HG02981 (cell line): ENCODE measurements around the gene ANKRD11.
A peak's percentile ranks its signal among the peaks of the same experiment; 100 is the strongest.

ENCODE experiments used
- ATAC-seq: cut with Tn5 transposase; IDR thresholded peaks from one replicate; pipeline ENCODE4 v1.9.1; 2021; ENCODE audit warnings: mild to moderate bottlenecking, moderate library complexity; ENCODE audit not compliant: unreplicated experiment

Gene ANKRD11

DNA sequence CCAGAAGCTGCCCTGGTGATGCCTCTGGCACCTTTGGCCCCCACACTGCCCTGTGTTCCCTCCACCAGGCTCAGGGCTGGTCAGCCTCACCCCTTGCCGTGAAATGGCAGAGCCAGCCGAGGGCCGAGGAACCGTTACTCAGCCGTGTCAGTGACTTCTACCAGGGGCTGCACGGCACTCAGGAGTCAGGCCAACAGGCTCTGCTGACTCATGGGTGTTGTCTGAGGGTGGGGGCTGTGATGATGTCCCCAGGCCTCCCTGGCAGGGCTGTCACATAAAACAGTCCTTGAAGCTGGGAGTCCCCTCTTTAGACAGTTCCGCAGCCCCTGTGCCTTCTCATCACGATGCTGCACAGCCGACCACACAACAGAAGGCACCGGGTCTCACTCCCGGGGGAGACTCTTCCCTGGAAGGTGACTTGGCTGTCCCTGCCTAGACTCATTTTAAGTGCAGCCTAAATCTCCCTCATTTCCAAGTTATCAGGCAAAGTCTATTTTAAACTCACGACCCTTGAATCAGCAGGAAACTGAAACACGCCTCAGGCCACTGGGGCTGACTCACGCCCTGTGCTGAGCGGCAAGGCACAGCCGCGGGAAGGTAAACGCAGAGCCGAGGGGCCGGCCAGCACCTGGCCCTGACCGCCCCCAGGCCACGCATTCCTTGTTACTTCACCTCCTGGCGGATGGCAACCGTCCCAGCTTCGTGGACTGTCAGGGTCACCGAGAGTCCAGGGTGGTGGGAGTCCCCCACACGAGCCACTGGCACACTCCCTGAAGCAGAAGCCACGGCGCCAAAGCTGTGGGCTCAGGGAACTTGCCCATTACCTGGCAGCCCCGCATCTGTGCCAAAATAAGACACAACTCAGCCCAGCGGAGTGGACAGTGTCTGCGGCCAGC, 170.2 kb downstream of the ANKRD11 start:
- ATAC-seq, result no peak

DNA sequence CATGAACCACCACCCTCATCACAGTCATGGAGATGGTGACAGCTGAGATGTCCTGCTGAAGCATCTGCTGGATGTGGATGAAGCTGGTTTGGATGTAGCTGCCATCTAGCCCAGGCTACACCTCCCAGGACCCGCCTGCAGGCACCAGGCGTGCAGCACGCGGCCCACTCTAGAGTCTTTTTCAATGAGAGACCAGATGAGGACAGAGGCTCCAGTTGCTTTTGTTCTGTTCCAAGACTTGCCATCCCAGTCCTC, 170.8 kb downstream of the ANKRD11 start:
- no peak for ATAC-seq

DNA sequence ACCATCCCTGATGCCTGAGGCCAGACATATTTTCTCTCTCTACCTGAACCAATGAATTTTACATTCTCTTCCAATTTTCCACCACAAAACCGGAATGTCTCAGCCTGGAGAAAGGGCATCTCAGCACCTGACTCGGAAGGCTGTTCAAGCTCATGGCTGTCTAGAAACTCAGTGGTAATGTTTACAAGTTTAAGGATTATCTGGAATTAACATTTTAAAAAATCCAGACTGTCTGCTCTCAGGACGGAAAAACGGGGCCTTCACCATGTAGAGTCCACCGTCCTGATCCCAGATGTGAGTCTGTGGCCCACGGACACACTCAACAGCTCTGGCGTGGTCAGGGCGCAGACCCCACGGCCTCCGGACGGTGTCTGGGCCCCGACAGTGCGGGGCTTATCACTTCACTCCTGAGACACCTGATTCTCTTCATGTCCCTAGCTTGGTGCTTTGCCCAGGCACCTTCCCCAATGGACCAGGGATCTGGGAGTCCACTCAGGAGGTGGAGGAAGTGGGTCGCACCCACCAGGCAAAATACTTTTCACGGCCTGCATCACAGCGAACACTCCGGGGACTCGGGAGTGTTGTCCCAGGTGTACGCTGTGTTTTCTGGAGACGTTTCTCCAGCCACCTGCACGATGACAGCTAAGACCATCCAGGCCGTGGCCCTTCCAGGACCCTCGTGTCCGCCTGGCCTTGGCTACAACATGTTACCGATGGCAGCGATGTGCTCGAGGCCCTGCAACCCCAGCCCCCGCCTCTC, 171.3 kb downstream of the ANKRD11 start:
- ATAC-seq, result no peak

DNA sequence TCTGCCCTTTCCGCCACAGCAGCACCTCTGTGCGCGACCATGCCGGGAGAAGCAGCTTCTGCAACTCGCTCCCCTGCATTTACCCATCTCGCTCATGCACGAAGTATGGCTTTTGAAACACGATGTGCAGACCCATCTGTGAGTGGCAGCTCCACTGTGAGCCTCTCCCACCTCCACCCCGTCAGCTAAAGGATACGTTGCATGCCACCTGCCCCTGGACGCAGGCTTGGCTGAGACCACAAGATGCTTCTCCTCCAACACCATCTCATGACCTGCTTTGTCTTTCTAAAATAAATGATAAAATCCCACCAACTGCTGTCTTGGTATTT, 172.0 kb downstream of the ANKRD11 start:
- no peak for ATAC-seq

DNA sequence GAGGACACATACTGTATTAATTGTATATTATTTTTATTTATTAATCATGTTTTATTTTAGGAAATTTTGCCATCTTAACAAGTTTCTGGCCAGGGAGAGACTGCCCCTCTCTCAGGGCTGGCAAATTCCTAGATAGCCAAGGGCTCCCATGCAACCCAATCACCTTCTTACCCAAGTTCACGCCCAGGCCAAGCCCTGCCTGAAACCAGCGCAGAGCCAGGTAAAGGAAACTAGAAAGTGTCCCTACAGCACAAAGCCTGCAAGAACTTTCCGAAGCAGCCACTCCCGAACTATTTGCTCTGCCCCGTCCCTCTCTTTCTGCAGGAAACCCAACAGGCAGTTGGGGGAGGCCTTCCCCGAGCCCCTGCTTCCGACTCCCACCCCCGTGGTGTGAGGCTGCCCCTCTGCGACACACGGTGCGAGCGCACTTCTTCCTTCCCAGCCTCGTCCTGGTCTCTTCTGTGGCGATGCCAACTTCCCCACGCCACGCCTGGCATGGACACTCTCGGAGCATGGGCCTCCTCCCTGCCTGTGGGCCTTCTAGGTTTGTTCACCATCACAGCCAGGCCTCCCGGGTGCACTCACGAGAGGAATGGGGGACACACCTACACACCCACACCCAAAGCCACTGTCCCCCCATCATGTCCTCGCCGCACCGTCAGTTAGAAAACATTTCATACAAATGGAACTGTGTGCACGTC, 172.5 kb downstream of the ANKRD11 start:
- ATAC-seq, result no peak

DNA sequence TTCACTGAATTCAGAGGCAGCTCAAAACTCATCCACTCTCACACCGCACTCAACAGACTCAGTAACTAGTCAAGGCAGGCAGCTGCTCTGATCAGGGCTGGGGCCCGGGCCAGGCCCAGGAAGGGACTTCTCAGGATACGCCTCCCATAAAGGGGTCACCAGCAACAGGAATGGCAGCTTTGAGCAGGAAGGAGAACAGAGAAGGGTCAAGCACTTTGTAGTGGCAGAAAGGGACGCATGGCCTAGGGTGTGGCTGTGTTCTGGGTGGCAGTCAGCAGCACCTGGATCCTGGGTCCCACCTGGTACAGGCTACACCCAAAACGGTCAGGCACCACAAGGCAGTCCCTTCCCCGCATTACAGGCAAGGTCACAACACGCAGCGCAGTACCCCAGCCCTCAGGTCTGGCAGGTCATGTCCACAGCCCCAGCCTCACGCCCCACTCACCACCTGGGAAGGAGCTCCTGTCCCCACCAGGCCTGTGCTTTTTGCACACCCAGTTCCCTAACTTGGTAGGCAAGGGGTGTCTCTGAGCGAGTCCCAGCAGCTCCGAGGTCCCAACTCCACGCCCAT, 173.2 kb downstream of the ANKRD11 start:
- no peak for ATAC-seq

DNA sequence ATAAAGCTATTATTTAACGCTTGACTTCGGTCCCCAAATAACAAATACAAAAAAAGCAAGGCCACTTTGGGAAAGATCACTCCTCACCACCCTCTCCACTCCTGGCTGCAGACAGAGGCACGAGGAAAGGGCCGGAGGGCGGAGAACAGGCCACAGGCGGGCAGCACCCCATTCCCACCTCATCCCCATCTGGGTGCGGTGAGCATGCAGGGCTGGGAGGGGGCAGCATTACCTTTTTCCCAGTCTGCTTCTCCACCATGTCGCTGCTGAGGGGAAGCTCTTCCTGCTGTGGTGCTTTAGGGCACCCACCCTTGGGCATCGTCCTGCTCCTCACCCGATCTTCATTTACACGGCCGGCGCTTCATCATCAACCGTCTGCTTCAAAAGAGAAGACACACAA, 173.7 kb downstream of the ANKRD11 start:
- ATAC-seq, result no peak

DNA sequence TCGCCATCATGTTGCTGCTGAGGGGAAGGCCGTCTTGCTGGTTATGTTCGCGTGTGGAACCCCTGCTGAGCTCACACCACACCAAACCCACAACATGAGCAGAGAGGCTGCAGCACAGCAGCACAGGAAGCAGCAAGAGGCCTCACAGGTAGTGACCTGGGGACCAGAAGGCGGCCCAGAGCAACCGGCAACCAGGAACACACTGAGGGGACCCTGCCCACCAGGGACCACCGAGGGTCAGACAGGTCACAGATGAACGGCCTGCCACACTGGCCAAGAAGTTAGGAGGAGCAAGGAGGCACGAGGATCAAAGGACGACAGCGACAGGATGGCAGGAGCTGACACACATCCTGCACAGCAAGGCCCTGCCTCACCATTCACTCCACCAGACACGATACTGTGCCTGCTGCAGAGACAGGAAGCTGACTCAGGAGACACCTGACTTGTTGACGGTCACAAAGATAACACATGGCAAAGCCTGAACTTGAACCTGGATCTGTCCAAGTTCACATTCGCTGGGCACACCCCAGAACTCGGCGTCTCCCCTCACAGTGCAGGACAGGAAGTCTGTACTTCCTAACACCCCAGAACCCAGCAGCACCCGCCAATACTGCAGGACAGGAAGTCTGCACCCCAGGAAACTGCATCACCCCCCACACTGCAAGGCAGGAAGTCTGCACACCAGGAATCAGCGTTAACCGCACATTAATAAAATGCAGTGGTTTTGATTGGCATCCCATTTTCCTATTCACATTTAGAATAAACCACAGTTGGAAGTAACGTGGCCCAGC, 174.4 kb downstream of the ANKRD11 start:
- peak; percentile 48 for ATAC-seq

DNA sequence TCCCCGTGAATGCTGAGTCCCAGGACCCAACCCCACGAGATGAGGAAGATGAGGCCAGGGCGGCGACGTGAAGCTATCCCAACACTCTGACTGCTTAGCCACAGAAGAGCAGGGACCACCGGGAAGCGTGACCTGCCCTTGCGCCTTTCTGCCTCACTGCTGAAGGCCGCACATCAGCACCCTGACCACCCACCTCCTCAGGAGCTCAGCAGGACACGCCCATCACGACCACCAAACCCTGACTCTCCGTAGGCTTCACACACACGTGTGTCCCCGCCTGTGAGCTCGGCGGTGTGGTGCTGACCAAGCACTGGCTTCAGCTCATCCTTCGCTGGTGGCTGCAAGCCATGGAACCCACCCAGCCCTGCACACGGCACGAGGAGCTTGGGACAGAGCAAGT, 175.1 kb downstream of the ANKRD11 start:
- no peak for ATAC-seq

DNA sequence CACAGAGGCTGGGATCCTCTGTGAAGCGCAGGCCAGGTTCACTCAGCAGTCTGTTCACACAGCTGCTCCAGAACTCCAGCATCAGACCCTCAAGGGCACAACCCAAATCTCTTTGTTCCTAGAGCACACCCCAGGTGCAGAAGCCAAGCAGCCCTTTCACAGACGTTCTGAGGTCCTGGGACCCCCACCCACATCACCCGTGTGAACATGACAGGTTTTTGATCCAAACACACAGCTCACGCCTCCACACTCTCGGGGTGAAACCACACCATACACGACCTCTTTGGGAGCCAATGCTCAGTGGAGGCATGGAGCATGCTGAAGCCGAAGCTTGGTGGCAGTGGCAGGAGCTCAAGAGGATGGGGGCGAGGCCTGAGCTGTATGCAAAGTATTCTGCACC, 175.5 kb downstream of the ANKRD11 start:
- ATAC-seq, result no peak

DNA sequence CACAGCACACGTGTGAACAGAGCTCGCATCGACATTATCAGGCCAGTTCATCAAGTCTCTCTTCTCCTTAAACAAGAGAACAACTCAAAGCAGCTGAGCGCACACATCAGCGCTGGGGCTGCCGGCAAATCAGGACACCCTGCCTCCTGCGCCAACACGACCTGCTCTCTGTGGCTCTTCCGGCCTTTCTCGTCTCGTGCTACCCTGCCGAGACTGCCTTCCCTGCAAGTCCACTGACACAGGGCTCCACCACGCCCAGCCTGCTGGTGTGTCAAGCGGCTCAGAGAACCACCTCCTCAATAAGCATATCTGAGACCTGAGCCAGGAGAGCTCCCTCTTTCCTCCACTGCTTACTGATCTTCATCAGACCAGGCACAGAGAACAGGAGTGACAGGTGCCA, 176.0 kb downstream of the ANKRD11 start:
- no peak for ATAC-seq

DNA sequence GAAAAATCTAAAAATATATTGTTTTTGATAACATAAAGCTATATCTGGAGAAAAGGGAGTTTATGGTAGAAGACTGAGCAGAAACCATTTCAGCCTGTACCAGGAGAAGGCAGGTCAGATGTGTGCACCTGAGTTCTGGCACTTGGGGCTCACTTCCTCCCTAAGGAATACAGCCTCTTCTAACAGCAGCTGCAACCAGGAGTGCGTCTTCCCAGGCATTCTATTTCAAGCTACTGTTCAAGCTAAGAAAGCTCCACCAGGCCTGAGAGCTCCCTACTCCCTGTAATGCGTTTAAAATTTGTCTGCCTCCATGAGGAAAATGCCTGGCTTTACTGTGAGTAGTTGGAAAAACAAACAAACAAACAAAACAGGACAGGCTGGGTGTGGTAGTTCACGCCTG, 176.8 kb downstream of the ANKRD11 start:
- no peak for ATAC-seq

DNA sequence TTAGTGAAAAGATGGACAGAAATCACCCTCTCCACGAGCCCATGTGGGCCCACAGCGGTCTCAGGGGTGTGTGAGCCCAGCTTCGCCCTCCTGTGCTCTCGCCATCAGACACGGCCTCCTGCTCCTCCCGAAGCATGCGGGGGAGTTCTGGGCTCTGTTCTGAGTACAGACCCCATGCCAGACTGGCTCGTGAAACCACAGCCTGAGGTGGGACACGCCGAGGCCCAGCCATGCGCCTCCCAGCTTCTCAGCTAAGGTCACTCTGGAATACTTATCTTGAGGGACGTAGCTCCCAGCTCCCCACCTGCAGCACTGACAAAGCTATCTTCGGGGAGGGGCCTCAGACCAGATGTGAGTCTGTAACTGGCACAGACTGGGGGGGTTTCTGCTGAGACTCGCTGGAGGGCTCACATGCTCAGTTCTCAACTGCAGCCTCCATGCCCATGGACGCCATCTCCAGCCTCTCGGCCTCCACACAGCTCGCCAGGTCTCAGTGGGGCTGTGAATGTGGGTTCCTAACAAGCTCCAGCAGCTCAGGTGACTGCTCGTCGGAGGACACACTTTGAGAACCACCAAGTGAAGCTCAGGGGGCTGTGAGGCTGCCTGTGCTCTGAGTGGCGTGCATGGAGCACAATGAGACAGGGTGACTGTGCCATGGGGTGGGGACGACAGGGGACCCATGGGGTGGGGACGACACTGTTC, 177.6 kb downstream of the ANKRD11 start:
- no peak for ATAC-seq

DNA sequence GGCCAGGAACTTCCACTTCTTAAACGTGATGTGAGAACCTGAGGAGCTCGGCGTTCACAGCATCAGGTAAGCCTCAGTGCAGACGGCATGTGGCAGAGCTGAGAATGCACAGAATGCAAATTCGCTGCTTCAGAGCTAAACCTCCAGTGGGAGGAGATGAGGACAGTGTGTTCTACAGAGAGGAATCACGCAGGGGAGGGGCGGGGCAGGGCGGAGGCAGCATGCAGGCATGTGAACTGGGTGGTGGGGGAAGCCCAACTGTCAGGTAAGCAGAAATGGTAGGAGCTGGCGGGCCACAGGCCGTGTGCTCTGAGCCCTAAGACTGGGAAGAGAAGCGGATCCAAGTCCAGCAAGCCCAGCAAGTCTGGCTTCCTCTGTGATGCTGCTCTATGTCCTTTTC, 178.2 kb downstream of the ANKRD11 start:
- ATAC-seq, result no peak

DNA sequence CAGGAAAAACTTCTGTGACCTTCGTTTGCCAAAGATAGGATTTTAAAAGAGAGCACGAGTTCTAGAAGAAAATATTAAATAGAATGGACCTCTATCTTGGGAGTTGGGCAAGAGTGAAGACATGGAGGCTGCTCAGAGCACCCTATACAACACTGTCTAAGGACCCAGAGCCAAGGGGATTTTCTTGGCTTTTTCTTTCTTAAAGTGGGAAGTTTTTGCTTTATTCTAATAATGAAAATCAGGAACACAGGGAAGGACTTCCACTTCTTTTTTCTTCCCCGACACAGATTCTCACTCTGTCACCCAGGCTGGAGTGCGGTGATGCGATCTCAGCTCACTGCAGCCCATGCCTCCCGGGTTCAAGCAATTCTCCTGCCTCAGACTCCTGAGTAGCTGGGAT, 178.7 kb downstream of the ANKRD11 start:
- ATAC-seq, result no peak

DNA sequence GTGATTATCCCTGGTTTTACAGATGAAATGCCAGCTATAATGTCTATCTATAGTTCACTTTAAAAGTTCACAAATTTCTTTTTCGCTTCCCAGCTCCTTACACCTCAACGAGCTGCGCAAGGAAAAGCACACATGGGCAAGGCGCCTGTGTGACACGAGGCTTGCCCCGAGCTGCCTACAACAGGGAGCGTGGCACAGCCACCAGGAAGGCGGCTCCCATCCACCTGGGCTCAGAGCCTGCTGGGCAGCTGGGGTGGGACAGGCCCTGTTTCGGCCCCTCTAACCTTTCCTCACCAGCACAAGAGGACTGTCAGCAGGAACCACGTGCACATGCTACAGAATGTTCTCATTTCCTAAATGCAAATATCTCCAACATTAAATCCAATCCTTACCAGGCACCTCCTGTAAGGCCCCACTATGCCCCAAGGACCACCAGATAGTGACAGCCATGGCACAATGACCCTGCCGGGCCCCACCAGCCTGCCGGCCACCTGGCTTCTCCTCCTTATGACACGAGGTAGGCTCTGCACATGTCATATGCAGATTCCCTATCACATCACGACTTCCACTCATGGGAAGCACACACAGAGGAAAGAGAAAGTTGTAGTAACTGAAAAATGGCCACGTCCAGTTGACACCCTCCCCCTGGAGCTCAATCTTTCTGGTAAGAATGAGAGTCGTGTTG, 180.8 kb downstream of the ANKRD11 start:
- no peak for ATAC-seq

DNA sequence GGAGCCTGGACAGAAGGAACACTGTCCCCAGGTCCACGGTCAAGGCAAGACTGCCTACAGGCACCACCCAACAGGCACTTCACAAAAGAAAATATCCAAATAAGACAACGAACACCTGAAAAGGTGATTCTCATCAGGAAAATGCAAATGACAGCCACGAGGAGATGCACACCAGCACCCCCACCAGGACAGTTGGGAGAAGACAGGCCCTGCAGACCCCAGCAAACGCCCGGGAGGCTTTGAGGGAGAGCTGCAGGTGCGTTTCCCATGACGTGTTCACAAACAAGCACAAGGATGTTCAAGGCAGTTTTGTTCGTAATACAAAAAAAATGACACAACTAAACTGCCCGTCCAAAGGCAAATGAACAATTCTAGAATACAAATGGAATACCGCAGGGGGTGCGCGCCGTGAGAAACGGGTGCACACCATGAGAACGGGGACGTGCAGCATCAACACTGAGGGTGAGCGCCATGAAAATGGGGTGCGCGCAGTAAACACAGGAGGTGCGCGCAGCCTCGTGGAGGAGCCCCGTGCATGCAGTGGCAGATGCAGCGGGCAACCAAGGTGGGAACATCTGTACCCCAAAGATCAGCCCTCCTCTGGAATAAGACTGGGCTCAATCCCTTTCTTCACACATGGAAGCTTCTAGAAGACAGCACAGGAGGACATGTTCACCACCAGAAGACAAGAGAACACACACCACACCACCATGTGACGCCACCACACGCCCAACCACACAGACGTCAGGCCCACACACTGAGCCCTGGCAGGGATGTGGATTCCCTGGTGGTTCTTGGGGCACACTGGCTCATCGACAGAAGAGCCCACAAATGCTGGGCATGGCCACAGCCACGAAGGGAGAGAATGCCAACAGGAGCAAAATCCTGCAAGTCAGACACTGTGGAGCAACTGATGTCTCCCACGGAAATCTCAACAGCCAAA, 181.7 kb downstream of the ANKRD11 start:
- no peak for ATAC-seq

DNA sequence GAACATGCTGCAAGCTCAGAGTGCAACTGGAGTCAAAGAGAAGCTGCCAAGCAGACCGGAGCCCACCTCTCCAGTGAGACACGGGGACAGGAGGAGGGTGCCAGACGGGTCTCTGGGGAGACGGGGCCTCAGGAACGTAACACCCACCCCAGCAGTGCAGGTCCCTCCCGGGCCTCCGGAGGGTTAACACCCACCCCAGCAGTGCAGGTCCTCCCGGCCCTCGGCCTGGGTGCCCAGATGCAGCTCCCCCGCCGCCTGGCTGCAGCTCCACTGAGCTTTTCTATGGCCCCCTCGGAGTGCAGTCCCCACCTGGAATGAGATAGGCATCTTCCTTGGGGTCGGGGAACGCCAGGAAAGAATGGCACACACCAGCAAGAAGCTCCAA, 182.9 kb downstream of the ANKRD11 start:
- no peak for ATAC-seq
